Measurements from ENCODE around the gene TBC1D7.

TBC1D7 gene

DNA sequence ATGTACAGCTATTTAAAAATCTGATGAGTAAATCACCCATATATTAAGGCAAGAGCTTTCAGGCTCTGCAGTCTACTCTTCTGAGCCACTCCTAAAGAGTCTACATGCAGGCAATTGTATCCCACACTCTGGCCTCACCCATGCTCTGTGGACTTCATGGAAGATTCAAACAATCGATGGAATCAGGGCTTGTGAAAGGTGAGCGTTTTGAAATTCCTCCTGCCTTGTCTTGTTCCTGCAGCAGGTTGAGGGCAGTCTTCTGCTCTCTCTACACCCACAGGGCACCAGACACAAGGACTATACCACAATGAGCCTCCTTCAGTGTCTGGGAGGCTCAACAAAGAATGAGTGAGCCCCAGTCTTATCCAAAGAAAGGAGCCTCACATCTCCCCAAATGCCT is 51.1 kb downstream of the TBC1D7 start:
- H3K4me3 ChIP-seq (ENCODE audit: low read depth, low read length) = no peak overlapping the region
- TF ChIP-seq, protein P1, sequence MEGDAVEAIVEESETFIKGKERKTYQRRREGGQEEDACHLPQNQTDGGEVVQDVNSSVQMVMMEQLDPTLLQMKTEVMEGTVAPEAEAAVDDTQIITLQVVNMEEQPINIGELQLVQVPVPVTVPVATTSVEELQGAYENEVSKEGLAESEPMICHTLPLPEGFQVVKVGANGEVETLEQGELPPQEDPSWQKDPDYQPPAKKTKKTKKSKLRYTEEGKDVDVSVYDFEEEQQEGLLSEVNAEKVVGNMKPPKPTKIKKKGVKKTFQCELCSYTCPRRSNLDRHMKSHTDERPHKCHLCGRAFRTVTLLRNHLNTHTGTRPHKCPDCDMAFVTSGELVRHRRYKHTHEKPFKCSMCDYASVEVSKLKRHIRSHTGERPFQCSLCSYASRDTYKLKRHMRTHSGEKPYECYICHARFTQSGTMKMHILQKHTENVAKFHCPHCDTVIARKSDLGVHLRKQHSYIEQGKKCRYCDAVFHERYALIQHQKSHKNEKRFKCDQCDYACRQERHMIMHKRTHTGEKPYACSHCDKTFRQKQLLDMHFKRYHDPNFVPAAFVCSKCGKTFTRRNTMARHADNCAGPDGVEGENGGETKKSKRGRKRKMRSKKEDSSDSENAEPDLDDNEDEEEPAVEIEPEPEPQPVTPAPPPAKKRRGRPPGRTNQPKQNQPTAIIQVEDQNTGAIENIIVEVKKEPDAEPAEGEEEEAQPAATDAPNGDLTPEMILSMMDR (IDR thresholded peaks at IDR 0.05; ENCODE audit: insufficient read depth, low read length, missing control alignments) = no peak
- ChIA-PET POLR2A (no interaction called here), CTCF (no interaction called here)
- no peak for DNase-seq (ENCODE audit: low read depth, low spot score)

DNA sequence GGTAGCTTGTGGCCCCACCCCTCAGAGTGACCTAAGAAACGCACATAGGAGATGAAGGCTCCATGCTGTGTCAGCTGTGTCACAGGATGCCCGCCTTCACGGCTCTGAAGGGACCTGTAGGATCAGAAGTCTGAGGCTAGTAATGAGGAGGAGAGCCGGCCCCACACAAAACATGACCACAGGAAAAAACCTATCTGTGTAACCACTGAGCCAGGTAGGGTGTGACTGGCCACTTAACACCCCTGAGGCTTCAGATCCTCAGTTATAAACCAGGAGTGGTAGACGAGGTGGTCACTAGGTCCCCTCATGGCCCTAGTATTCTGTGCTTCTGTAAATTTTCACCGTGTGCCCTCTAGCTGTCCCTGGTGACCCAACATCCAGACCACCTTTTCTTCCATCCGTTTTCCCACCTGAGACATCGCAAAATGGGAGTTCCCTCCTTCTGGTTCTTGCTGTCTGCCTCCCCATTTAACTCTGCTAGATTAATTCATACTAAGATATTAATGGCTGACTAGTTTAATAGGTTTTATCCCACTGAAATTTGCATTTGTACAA is 52.8 kb downstream of the TBC1D7 start:
- CTCF ChIA-PET = interaction anchor here (1.0 kb wide), 1 partner anchor 12 kb away, joined by 3 read pairs; no protein-coding TSS in a partner anchor
- TF ChIP-seq, protein P1 (IDR thresholded peaks at IDR 0.05; ENCODE audit: insufficient read depth, low read length, missing control alignments) = no peak
- no peak overlapping the region for H3K4me3 ChIP-seq (ENCODE audit: low read depth, low read length)
- no peak for DNase-seq (ENCODE audit: low read depth, low spot score)
- POLR2A ChIA-PET = no interaction called here

DNA sequence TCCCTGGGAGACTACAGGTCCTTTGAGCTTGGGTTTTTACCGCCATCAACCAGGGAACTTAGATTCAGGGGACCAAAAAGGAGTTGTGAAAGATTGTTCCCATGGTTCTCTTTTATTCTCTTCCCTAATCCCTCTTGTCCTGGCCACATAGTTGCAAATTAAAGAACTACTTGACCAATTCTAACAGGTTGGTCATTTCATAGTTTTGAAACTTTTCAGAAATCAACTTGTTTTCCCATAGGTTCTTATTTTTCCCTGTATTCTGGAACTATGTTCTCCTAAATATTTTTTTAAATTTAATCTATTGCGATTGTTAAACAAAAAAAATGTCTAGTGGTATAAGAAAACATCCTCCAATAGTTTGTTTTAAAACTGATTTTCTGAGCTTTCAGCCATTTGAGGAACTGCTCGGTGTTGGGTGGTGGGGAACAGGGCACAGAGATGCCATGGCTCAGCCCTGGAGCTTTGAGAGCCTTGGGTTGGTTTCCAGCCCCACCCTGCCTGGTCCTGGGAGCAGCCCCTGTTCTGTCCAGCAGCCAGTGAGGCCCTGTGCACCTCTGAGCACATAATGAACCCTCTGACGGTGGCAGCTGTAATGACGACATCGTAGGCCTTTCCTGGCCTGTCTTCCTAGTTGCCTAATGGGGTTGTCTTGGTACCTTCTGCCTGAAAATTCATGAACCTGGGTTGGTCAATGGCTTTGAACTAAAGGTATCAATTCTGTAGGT is 53.5 kb downstream of the TBC1D7 start:
- POLR2A ChIA-PET = no interaction called here
- CTCF ChIA-PET = interaction anchor here (0.6 to 1.0 kb wide), 2 partner anchors 13 to 15 kb away, joined by 3 read pairs; no protein-coding TSS in a partner anchor
- TF ChIP-seq, protein P1 (IDR thresholded peaks at IDR 0.05; ENCODE audit: insufficient read depth, low read length, missing control alignments) = no peak
- no peak overlapping the region for H3K4me3 ChIP-seq (ENCODE audit: low read depth, low read length)
- no peak for DNase-seq (ENCODE audit: low read depth, low spot score)

DNA sequence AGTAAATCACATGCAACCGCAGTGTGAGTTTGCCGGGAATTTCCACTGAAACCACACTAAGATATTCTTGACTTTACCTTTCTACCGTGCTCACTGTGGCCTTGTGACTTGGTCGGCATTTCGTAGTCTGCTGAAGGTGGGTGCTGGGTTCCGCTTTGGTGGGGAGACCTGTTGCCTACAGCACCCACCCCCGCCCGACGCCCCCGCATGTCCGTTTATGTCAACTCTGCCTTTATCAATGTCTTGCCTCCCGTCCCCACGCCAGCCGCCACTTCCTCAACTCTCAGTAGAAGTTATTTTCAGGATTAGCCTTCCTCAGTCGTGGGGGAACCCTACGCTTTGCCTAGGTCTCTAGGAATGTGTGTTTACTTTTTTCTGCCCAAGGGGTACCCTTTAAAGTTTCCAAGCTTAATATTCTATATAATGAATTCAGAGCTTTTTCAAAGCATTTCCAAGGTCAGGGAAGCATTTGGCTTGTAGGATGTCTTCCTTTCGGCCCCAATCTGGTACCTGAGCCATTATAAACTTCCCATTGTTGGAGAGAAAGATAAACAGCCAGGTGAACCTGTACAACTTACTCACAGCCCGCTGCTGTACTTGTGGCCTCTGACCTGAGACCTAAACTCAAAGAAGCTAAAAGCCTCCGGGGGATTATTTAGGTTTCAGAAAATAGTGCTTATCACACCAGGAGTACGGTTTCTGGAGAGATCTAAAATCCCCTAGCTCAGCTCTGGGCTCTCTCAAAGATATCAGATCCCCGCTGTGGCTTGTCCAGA is 54.2 kb downstream of the TBC1D7 start:
- ChIA-PET CTCF (interaction anchor here (0.6 kb wide), 1 partner anchor 16 kb away, joined by 3 read pairs; no protein-coding TSS in a partner anchor), POLR2A (no interaction called here)
- TF ChIP-seq, protein P1 (IDR thresholded peaks at IDR 0.05; ENCODE audit: insufficient read depth, low read length, missing control alignments) = no peak
- no peak overlapping the region for H3K4me3 ChIP-seq (ENCODE audit: low read depth, low read length)
- DNase-seq (ENCODE audit: low read depth, low spot score) = no peak

DNA sequence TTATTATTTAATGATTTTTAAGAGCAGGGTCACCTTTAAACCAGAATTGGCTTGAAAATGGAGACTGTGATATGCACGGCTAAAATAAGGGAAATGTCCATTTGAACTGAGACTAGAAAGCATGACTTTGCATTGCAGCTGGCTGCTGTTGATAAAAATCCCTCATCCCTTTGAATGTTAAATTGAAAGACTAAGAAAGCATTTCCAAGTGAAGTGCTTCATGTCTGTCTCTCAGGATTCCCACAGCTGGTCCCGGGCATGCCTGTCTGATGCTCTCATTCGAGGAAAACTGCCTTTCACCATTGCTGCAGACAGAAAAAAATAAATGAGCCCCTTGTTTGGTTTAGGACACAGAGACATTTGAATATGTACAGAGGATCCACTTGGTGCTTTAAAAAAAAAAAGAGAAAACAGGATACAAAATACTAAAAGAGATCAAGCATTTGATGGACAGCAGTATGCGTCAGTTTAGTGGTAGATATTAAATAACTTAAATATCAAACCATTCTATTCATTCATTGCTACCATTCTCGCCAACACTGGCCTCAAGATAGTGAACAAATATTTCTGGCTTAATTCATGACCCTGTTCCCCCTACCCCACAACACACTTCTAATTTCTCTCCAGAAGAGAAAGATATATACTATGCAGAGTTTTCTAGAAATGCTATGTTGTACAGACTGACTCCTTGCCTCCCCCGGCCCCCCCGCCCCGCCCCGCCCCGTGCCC is 55.0 kb downstream of the TBC1D7 start:
- ChIA-PET POLR2A (no interaction called here), CTCF (no interaction called here)
- no peak overlapping the region for H3K4me3 ChIP-seq (ENCODE audit: low read depth, low read length)
- no peak for DNase-seq (ENCODE audit: low read depth, low spot score)
- TF ChIP-seq, protein P1 (IDR thresholded peaks at IDR 0.05; ENCODE audit: insufficient read depth, low read length, missing control alignments) = no peak

All from AG04449 (cell line).